SW 1271 (cell line): ENCODE measurements around the gene GPR108.

Experiments used
- DNase-seq, 2 experiments: peaks; one replicate each; lab custom pipeline; 2025; lab: John Stamatoyannopoulos, UW

Gene GPR108

GRCh38 chr19:6707011-6707657 lies 30.2 kb downstream of the GPR108 start:
- DNase-seq, result no peak

GRCh38 chr19:6706633-6706958 lies 30.8 kb downstream of the GPR108 start:
- DNase-seq, result no peak

GRCh38 chr19:6705931-6706632 lies 31.3 kb downstream of the GPR108 start:
- no peak for DNase-seq

- DNase-seq, result no peak
These were observed 36.6 kb downstream of the GPR108 start for GRCh38 chr19:6700586-6701316.

- no peak for DNase-seq
These were observed 37.4 kb downstream of the GPR108 start for GRCh38 chr19:6699935-6700334.

- no peak for DNase-seq
These were observed 40.1 kb downstream of the GPR108 start for GRCh38 chr19:6697291-6697690.

GRCh38 chr19:6696239-6696820 lies 41.0 kb downstream of the GPR108 start:
- DNase-seq, result no peak

GRCh38 chr19:6694147-6694815 lies 43.1 kb downstream of the GPR108 start:
- no peak for DNase-seq

- DNase-seq, result no peak
These were observed 43.7 kb downstream of the GPR108 start for GRCh38 chr19:6693681-6694080.

- no peak for DNase-seq
These were observed 44.3 kb downstream of the GPR108 start for GRCh38 chr19:6693056-6693471.

- DNase-seq, result no peak
These were observed 45.4 kb downstream of the GPR108 start for GRCh38 chr19:6692027-6692426.

GRCh38 chr19:6691342-6691741 lies 46.0 kb downstream of the GPR108 start:
- DNase-seq, result no peak

GRCh38 chr19:6690160-6690885 lies 47.1 kb downstream of the GPR108 start:
- no peak for DNase-seq

- no peak for DNase-seq
These were observed 50.3 kb downstream of the GPR108 start for GRCh38 chr19:6687114-6687513.

GRCh38 chr19:6686628-6686975 lies 50.8 kb downstream of the GPR108 start:
- no peak for DNase-seq

GRCh38 chr19:6685962-6686627 lies 51.3 kb downstream of the GPR108 start:
- no peak for DNase-seq

GRCh38 chr19:6685482-6685881 lies 51.9 kb downstream of the GPR108 start:
- DNase-seq, result no peak

- DNase-seq, result no peak
These were observed 53.4 kb downstream of the GPR108 start for GRCh38 chr19:6683971-6684370.

- DNase-seq, result no peak
These were observed 54.7 kb downstream of the GPR108 start for GRCh38 chr19:6682607-6683128.

- DNase-seq, result no peak
These were observed 57.2 kb downstream of the GPR108 start for GRCh38 chr19:6680141-6680540.
